DMS153 treated with DMSO at 0.1 percent for 48 hours (cell line): ENCODE results near the gene NEO1.

Source experiments
- DNase-seq: peaks from one replicate; lab custom pipeline; 2025; ENCODE audit not compliant: unreplicated experiment; lab: John Stamatoyannopoulos, UW

The NEO1 gene

DNA sequence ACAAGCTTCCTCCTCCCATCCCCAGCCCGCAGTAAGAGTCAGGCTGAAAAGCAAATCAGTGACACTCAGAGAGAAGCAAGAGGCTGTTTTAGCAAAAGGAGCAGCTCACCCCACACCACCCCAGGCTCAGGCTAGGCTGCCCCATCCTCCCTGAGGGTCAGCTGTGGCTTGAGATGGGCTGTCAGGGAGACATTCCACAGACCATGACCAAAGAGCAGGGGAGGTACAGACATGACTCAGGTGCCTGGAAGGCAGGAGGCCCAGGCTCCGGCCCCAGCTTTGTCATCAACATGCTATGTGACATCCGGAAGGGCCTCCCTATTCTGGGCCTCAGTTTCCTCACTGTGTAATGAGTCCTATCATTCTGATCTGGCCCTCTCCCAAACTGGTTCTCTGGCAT, 291.8 kb downstream of the NEO1 start:
- no peak for DNase-seq

DNA sequence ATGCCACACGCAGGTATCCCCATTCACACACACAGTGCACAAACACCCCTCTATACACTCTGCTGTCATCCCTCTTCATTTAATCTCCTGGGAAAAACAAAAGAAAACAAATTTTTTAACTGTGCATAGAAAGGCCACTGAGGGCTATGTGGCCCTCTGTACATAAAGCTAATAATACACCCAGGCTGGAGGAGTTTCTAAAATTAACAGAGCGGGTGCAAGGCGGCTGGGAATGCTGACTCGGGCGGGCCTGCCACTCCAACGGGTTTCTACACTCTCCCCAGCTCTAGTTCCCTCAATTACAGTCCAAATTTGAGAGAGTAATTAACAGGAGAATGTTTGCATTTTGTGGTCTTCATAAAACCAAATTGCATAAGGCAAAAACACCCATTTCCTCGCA, 293.4 kb downstream of the NEO1 start:
- peak; percentile 47 for DNase-seq

DNA sequence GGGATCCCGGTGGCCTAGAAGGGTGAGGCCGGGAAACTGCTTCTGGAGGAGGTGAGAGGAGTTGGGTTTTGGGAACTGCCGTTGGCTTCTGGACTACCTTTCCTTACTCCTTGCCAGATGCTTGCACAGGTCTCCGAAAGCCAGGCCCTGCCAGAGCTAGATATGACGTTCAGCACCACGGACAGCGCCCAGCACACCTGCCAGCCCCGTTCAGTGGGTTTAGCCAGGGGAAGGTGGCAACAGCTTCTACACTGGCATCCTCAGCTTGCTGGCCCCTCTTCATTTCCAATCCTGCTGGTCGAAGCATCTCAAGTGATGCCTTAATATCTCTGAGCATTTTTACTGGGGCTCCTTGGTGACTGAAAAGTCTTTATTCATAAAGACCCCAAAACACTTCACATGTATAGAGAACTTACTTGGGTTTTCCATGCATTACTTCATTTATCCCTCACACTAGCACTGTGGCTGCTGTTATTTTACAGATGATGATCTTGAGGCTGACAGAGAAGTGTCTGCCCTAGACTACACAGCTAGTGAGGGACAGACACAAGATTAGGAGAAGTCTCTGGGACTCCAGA, 294.6 kb downstream of the NEO1 start:
- no peak for DNase-seq

DNA sequence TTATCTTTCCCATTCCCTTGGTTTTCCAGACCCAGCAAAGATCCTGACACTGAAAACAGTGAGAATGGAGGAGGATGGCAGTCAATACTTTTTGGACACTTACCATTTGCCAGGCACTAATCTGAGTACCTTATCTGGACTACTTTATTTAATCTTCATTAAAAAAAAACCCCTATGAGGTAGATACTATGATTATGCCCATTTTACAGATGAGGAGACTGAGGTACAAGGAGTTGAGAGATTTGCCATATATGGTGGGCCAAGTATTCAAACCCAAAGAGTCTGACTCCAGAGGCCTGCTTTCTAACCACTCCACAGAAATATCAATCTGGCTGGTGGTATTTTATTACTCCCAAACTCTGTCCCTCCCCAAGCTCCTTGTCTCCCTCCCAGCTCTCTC, 296.9 kb downstream of the NEO1 start:
- DNase-seq: no peak

DNA sequence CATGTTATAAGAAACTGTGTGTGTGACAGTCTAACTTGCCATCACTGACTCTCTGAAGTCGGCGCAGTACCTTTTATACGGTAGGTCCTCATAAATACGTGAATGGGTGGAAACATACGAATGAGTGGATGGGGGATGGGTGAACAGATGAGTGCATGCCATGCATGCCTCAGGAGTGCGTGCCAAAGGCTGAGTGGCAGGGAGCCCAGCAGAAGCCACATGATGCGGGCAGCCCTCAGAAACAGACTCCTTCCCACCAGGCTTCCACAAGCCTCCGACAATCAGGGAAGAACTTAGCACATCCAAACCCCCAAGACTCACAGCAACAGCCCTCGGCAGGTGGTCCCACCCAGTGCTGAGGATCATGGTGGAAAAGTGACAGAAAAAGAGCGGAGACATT, 299.8 kb downstream of the NEO1 start:
- DNase-seq: no peak

DNA sequence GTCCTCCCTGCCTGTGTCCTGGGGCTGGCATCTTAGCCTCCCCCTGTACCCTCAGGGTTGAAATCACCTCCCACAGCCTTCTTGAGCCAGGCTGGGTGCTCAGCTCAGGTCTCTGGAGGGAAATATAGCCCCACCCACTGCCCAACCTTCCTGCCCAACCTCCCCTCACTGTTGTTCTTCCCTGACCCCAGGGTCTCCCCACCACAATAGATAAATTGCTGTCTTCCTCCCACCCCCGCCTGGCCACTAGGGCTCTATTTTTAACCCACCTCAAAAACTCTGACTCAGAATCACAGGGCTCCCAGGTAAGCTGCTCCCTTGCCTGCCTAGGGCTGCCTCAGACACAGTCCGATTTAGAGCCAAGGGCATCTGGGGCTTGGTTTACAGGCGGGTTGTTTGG, 301.5 kb downstream of the NEO1 start:
- DNase-seq: no peak

DNA sequence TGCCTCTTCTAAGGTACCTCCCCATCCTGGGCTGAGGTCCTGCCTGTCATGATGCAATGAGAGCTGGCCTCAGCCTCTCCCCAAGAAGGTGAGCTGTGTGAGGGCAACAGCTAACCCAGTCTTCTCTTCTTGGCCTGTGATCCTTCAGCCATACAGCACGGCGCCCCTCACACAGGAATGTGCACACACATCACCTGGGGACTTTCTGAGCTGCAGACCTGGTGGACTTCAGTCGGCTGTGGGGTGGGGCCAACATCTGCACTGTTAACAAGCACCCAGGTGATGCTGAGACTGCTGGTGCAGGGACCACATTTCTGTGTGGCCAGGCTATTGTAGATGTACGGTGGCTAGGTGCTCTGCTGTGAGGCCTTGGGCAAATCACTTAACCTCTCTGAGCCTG, 302.0 kb downstream of the NEO1 start:
- no peak for DNase-seq
